NCI-H460 (cell line): Measurements from ENCODE around the gene MUC5AC. TPM values are rescaled to one million over a fixed set of nuclear protein-coding genes. Genes with fewer than 3 reads are reported as not detected.
"Not testable (repeated sequence)": the region's sequence is repeated elsewhere in the genome, so short reads cannot be mapped to it uniquely, and the experiment has no call there.

Experiments
- DNase-seq: peaks from one replicate; pipeline ENCODE4 v3.0.0-alpha.2; 2016; ENCODE audit warnings: low read depth; ENCODE audit errors: extremely low read depth
- total RNA-seq: library from RNA; depleted of rRNA; stranded (reverse); fragments of >200 nt; shearing (Covaris generic); gene quantifications from 2 replicates; pipeline ENCODE4 v1.2.3, GENCODE V29; 2014

MUC5AC gene
- total RNA-seq, 1 experiment from 2014 or later: not detected

DNA sequence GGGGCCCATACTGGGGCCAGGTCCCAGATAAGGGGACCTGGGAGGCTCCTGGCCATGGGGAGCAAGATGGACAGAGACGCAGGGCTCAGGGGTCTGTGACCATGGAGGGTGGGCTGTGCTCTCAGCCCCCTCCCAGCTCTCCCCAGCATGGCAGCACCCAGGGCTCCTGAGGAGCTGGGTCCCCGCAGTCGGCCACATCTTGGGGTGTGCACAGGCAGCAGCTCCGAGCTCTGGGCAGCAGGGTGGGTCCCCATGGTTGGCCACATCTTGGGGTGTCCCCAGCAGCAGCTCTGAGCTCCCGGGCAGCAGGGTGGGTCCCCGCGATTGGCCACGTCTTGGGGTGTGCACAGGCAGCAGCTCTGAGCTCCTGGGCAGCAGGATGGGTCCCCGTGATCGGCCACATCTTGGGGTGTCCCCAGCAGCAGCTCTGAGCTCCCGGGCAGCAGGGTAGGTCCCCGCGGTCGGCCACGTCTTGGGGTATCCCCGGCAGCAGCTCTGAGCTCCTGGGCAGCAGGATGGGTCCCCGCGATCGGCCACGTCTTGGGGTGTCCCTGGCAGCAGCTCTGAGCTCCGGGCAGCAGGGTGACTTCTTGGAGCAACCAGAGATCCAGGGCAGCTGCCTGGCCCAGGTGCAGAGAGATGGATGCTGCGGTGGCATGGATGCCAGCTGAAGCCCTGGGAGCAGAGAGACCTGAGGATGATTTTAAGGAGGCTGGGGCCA is 46.8 kb downstream of the MUC5AC start:
- DNase-seq: no peak

DNA sequence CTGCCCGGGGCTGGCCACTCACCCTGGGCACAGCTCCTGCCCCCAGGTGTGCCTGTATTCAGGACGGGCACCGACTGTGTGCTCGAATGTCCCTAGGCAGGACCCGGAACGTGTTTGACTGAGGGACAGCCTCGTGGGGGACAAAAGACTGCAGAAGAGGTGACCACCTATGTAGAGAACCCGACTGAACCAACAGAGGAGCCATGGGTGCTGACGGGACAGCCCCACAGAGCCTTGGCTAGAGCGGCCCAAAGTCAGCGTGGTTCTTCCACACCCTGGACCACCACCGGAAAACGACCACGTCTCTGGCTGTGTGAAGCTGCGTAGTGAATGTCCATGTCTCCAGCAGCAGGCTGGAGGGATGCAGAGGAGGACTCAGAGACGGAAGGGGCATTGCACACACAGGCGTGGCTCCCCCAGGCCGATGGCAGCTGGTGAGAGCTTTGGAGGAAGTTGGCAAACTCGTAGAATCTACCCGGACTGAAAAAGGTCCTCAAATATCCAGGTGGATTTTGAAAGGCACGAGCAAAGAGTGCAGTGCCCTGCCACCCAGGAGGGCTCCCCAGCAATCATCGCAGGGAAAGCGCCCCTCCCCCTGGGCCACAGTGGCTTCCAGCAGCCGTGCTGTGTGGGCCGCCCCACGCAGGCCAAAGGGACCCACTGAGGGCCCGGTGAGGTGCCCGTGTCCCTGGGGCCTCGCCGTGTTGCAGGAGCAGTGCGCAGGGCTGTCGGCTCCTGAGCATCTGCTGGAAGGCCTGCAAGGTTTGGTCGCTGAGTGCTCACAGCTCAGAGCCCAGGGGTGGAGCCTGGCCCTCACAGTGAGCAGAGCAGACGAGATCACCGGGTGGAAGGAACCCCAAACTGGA is 47.6 kb downstream of the MUC5AC start:
- no peak for DNase-seq

DNA sequence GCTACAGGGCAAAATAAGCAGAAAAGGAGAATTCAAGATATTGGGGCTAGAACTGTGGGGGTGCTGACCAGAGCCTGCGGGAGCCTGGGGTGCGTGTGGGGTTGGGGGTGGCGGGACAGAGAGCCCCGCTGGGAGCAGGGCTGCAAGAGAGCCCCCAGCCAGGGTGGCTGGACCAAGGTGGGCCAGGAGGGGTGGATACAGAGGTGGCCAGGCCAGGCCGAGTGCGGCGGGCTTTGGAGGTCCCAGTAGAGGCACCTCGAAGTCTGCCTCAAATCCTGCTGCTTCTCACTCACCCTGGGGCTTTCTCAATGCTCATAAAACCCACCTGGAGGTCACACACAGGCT is 48.2 kb downstream of the MUC5AC start:
- DNase-seq: no peak

DNA sequence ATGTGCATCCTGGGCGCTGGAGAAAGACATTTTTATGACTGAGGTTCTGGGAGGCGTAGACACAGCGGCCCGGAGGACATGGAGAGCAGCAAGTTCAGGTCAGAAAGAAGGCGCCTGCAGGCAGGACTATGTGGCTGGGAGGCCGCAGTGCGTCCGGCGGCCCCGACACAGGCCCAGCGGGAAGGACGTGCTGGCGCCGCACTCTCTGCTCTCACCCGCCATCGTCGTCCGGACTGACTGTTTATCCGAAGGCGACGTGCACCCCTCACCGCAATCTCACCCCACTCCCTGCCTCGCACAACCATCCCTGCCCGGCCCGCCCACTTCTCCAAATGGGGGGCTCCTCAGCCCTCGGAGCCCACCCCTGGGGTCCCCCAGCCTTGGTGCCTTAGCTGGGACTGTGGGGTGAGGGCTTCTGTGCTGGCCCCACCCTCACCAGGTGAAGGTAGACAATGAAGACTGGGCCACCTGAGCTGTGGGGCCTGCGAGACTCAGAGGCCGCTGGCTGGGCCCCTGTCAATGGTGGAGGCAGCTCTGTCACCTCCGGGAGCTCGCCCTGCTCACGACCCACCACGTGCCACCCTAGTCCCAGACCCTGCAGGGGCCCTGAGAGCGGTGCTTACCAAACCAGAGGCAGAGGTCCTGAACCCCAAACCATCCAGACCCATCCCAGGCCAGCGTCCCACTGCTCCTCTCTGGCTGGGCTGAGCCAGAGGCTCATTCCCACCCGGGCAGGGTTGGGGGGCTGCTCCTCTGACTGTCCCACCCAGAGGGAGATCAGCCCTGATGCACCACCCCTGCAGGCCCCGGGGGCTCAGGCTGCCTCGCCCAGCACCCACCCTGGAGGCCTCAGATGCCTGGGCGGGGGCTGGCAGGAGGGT is 48.9 kb downstream of the MUC5AC start:
- no peak for DNase-seq

DNA sequence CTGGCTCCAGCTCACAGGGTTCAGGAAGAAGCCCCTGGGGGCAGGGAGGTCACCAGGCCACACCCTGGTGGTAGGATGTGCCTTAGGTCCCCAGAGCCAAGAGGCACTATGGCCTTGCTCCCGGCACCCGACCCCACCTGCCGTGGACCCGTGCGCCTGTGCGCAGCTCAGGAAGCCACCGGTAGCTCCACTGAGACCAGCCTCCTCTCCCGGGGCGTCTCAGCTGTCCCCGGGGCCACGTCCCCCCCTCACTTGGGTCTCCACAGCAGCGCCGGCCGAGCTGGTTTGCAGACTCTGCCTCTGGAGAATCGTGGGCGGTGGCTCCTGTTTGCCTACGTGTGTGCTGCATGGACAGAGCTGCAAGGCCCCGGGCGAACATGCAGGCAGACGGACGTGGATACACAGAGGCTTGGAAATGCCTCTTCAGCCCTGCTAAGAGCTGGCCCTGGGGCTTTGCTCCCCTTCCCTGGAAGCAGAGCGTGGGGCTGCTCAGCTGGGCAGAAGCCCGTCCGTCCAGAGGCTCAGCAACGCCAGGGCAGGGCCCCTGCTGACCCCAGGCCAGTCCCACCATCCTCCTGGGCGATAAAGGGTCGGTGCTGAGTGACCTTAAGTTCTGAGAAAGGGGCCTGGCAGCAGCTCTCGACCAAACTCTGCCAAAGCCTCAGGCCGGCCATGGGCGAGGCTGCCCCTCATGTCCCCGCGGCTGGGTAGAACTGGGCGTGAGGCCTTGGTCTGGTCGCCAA is 49.8 kb downstream of the MUC5AC start:
- no peak for DNase-seq

DNA sequence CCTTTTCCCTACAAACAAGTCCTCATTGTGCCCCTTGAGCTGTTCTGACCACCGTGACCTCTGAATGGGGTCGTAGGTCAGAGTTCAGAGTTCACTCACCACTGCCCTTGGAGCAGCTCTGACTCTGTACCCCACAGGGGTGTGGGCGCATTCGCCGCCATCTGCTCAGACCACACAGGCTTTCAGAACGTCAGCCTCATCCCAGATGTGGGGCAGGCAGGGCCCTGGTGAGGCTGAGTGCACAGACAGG is 50.3 kb downstream of the MUC5AC start:
- DNase-seq: no peak

DNA sequence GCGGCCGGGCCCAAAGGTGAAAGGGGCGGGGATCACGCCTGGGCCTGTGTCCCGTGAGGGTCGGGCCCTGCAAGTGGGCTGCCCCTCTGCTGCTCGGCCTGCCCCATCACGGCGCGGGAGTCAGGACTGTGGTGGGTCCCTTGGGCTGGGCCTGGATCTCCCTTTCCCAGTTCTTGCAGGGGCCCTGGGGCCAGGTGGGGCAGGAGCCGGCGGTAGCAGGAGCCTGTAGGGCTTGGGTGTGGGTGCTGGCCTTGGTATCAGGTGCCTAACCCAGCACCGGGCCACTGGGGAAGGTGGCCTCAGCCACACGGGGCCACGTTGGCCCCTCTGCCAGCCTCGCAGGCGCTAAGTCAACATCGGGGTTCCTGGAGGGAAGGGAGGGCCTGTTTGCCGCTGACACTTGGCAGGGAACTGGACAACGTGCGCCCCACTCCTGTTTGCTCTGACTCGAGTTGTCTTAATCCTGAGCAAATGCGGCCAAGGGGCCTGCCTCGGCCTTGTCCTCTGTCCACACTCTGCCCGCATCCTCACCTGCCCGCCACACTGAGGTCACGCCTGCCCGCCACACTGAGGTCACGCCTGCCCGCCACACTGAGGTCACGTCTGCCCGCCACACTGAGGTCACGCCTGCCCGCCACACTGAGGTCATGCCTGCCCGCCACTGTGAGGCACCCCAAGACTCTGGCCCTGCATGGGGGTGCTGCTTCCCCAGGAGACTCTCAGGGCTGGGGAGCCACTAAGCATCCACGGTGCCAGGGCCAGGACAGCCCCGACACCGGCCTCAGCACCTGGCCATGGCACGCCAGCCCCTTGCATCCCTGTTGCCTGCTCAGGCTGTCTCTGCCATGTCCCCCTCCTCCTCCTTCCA is 50.9 kb downstream of the MUC5AC start:
- no peak for DNase-seq

DNA sequence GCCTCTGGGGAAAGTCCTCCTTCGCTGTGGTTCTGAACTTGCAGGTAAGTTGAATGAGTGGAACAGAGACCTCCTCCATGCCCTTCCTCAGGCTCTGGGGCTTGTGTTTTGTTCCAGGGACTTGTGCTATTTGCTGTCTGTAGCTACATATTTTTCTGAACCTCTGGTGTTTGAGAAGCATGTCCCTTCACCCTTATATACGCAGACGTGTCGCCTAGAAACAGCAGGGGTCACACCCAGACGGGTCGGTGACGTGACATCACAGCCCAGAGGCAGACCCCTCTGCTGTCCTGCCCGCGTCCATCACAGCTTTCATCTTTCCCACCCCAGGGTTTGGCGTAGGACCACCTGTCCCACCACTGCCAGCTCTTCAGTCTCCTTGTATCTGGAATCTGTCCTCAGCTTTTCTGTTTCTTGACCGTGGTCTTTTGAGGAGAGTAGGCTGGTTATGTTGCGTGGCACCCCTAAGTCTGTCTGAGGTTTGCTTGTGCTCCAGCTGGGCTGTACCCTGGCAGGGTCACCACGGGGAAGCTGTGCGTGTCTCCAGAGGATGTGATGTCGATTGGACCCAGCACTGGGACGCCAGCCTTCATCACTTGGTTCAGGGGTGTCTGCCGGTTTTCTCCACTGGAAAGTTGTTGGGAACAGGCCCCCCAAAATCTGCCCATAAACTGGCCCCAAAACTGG is 51.8 kb downstream of the MUC5AC start:
- no peak for DNase-seq

DNA sequence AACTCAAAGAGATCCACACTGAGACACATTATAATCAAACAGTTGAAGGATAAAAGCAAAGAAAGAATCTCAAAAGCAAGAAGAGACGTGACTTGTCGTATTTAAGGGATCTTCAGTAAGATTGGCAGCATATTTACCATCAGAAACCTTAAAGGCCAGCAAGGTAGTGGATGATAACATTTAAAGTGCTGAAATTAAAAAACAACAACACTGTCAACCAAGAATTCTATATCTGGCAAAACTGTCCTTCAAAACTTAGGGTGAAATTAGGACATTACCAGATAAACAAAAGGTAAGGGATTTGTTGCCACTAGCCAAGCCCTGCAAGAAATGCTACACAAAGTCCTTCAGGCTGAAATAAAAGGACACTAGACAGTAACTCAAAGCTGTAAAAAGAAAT is 54.1 kb downstream of the MUC5AC start:
- DNase-seq: no peak

DNA sequence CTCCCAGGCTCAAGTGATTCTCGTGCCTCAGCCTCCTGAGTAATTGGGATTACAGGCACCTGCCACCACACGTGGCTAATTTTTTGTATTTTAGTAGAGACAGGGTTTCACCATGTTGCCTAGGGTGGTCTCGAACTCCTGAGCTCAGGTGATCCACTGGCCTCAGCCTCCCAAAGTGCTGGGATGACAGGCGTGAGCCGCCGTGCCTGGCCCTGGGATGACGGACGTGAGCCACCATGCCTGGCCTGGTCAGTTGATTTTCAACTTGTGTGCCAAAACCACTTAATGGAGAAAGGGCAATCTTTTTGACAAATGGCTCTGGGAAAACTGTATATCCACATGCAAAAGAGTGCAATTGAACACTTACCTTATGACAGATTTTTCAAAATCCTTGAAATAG is 58.1 kb downstream of the MUC5AC start:
- not testable (repeated sequence) for DNase-seq

DNA sequence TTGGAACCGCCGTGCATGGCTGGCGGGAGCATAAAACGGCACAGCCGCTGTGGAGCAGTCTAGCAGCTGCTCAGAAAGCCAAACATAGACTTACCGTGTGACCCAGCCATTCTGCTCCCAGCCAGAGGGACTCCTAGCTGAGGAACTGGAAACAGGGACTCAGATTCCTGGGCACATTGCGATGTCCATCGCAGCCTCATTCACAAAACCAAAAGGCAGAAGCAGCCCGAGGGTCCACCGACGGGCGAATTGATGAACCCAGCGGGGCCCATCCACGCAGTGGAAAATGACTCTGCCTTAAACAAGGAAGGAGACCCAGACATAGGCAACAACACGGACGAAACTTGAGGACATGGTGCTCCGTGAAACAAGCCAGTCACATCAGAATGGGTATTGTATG is 59.4 kb downstream of the MUC5AC start:
- DNase-seq: no peak

DNA sequence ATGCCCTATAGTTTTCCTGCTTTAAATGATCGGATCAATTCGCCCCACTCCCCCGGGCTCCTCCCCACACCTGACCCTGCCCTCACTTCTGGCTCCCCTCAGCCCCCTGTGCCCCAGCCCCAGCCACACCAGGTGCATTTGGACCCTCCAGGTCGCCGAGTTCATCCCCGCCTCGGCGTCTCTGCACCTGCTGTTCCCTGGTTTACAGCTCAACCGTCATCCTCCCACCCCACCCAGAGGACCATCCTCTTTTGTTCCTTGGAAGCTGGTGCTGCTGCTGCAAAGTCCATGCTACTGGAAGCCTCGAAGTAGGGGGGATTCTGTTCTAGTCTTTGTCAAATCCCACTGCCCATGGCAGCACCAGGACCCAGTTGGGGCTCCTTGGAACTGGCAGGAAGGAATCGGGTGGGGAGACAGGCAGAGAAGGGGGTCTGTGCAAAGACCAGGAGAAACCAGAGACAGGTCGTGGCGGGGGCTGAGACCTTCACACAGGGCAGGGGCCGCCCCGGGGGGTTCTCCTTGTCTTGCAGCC is 60.6 kb downstream of the MUC5AC start:
- DNase-seq: no peak

DNA sequence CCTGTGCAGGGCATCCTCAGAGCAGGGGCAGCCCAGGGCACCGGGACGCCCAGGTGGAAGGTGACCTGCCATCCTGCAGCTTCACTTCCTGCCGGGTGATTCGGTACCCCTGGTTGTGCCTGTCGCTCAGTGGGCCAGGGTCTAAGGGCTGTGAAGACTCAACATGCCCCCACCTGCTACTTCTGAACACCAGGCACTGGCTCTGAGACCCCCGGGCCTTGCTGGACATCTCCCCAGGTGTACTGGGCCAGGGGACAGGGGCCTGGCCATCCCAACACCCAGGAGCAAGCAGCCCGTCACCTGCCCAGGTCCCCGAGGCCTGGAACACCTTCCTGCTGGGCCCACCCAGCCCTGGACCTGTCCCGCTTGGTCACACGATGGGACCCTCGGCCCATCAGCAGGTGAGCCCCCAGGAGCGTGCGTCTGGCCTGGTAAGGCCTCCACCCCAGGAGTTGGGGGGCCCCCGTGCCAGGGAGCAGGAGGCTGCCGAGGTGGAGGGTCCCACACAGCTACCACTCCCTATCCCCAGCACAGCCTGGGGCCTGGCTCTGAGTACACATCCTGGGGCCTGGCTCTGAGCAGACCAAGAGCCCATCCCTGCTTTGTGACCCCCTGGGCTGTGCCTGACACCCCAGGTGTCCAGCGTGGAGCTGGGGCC is 61.2 kb downstream of the MUC5AC start:
- no peak for DNase-seq

DNA sequence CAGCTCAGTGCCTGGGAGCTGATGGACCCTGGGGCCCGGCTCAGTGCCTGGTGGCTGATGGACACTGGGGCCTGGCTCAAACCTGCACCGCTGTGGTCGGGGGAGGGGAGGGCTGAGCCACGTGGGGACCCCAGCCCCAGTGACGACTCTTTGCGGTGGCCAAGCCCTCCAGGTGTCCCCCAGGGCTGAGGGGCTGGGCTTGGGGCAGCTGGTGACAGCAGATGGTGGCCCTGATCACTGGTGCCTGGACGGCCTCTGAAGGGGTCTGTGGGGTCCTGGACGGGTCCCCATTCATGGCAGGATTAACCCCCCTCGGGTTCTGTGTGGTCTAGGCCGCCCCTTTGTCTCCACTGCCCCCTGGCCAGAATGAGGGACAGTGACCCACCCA is 61.7 kb downstream of the MUC5AC start:
- DNase-seq: no peak

DNA sequence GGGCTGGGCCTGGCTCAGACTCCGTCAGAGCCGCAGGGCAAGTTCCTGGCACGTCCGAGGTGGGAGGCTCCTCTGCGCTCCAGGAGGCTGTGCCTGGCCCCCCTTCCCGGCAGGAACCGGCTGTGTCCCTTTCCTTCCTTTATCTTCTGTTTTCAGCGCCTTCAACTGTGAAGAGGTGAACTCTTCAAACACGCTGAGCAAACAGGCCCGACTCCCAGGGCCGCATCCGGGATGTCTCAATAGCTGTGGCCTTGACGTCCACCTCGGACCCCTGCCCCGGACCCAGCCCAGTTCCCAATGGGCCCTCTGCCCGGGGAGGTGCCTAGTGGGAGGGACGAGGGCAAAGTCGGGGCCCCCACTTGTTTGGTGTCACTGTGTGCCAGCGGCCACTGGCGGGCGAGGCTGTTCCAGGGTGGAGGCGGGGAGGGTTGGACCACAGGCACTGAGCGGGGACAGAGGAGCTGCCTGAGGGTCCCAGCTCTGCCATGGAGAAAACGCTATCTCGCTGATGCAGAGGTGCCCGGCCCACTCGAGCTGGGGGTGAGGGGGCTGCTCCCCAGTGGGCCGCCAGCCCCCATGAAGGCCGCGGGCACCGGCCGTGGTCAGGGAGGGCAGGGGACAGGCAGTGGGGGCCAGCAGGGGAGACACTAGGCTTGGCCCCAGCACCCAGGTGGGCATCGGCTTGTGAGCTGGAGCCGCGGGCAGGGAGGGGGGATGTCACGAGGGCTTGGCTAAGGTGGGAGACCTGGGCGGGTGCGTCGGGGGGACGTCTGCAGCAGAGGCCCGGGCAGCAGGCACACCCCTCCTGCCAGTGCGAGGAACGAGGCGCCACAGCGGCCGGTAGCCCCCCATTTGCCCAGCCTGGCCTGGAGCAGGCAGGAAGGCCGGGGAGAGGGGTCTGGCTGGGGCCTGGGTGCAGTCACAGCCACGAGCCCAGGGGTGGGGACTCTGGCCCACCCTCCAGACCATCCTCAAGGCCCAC is 62.4 kb downstream of the MUC5AC start:
- no peak for DNase-seq

DNA sequence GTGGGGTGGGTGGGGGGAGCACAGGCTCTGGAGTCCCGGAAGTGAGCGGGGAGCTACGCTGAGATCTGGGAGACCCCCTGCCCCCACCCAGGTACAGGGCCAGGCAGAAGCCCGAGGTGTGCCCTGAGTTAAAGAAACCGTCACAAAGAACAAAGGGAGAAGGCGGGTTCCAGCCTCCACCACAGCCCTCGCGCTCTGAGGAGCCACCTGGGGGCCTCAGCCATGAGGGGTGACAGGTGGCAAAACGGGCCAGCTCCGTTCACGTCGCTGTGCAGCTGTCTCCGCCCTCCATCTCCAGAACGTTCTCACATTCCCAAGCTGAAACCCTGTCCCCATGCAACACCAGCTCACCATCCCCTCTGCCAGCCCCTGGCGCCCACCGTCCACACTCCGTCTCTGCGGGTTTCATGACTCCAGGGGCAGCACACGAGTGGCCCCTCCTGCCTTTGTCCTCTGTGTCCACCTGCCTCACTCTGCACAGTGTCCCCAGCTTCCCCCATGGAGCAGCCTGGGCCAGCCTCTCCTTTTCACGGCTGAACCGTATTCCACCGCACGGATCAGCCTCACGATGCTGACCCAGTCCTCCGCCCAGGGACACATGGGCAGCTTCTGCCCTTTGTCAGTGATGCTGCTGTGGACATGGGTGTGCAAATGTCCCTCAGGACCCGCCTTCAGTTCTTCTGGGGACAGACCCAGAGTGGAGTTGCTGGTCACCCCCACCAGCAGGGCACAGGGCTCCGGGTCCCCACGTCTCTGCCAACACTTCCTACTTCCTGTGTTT is 63.4 kb downstream of the MUC5AC start:
- no peak for DNase-seq
